HFF-Myc (cell line): Measurements from ENCODE around the gene NFYA.
"Not testable (repeated sequence)": the region's sequence is repeated elsewhere in the genome, so short reads cannot be mapped to it uniquely, and the experiment has no call there.

Experiments
- DNase-seq: peaks from one replicate; pipeline ENCODE4 v3.0.0-alpha.2; 2011; ENCODE audit warnings: low read depth; ENCODE audit errors: extremely low read depth
- H3K4me3 ChIP-seq: replicated peaks from 2 replicates; pipeline ENCODE4 v1.5.1; 2011; ENCODE audit warnings: low read depth, mild to moderate bottlenecking, control low read depth, low read length
- TF ChIP-seq, protein P1 (sequence below): IDR thresholded peaks from 2 replicates; pipeline ENCODE4 v1.5.1; 2012; ENCODE audit warnings: mild to moderate bottlenecking, low read depth, low read length, control low read depth; ENCODE audit errors: missing control alignments

Gene NFYA

DNA sequence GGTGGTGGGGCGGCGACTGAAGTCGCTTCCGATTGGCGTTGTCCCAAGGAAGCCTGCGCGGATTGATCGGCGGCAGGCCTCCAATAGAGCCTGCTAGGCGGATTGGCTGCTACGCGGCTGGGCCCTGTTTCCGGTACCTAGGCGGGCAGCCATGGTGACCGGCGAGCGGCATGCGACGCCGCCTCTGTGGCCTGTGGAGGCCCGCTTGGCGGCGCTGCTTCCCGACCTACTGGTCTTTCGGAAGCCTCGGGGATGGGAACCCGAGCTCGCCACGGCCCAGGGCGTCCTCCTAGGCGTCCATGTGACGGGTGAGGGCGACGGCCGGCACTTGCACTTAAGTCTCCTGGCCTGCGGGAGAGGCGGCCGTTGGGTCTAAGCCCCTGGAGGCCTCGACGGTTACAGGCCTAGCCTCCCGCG is 28.1 kb downstream of the NFYA start:
- no peak overlapping the region for H3K4me3 ChIP-seq
- TF ChIP-seq, protein P1, sequence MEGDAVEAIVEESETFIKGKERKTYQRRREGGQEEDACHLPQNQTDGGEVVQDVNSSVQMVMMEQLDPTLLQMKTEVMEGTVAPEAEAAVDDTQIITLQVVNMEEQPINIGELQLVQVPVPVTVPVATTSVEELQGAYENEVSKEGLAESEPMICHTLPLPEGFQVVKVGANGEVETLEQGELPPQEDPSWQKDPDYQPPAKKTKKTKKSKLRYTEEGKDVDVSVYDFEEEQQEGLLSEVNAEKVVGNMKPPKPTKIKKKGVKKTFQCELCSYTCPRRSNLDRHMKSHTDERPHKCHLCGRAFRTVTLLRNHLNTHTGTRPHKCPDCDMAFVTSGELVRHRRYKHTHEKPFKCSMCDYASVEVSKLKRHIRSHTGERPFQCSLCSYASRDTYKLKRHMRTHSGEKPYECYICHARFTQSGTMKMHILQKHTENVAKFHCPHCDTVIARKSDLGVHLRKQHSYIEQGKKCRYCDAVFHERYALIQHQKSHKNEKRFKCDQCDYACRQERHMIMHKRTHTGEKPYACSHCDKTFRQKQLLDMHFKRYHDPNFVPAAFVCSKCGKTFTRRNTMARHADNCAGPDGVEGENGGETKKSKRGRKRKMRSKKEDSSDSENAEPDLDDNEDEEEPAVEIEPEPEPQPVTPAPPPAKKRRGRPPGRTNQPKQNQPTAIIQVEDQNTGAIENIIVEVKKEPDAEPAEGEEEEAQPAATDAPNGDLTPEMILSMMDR = no peak
- DNase-seq = no peak

DNA sequence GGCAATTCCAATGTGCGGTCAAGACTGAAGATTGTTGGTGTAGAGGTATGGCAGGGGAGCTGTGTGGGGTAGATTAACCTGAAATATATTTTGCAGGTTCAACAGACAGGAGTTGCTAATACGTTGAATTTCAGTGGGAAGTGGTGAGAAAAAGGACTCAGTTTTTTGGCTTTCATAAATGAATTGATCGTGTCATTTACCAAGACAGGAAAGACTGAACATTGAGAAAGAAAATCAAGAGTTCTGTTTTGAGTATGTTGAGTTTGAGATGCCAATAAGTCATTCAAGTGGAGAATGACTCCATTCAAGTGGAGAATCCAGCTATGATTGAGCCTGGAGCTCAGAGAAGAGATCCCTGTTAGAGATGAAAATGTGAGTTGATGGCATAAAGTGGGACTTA is 31.1 kb downstream of the NFYA start:
- TF ChIP-seq, protein P1 = no peak
- H3K4me3 ChIP-seq = no peak overlapping the region
- DNase-seq = no peak

DNA sequence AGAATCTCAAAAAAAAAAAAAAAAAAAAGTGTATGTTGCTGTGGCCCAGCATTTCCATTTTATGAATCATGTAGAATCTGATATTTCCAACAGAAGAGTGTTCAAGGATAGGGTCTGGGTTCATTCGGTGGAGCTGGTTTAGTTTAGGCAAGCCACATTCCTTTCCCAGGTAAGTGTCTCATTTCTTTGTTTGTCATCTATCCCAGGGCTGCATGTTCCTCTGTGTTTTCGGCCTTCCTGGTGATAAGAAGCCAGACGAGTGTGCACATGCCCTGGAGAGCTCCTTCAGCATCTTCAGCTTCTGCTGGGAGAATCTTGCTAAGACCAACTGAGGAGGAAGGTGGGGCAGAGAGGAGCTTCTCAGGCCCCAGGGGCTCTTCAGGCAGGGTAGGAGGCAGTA is 38.2 kb downstream of the NFYA start:
- TF ChIP-seq, protein P1 = no peak
- no peak overlapping the region for H3K4me3 ChIP-seq
- no peak for DNase-seq

DNA sequence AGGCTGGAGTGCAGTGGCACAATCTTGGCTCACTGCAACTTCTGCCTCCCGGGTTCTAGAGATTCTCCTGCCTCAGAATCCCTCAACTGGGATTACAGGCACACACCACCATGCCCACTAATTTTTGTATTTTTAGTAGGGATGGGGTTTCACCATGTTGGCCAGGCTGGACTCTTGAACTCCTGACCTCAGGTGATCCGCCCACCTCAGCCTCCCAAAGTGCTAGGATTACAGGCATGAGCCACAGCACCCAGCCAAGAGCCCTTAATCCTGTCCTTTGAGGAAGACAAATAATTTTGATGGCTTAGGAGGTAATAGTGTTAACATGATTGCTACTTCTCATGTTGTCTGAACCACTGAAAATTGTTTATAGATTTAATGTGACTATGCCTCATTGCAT is 42.3 kb downstream of the NFYA start:
- not testable (repeated sequence) for H3K4me3 ChIP-seq, DNase-seq

DNA sequence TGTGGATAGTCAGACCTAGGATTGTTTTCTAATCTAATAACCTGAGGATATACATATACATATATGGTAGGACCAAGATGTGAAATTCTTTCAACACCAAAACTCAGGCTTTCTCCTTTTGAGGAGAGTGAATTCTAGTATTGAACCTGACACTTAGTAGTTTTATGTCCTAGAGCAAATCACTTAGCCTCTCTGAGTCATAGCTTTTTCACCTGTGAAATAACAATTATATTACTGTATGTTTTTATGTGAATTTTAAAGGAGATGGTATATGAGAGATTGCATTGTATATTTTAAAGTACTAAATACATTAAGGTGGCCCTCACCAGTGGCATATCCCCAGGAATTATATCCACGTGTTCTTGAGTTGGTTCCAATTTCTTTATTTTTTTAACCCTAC is 46.7 kb downstream of the NFYA start:
- DNase-seq = no peak
- no peak overlapping the region for H3K4me3 ChIP-seq
- TF ChIP-seq, protein P1 = no peak

DNA sequence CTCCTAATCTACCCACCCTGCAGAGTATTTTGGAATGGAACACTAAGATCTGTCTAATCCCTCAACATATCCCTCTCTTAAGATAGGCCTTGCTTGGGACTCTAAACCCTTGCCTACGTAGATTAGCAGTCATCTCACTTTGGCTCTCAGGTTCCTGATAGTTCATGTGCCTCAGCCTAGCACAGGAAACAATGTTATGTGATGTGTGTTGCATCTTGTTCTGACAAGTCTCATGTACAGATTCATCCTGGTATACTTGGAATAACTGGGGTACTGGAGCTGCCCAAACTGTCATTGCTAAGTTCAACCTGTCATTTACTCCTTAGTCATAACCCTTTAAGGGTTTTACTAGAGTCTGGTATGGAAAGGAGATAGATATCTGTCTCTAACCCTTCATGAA is 47.3 kb downstream of the NFYA start:
- TF ChIP-seq, protein P1 = no peak
- no peak for DNase-seq
- H3K4me3 ChIP-seq = no peak overlapping the region

DNA sequence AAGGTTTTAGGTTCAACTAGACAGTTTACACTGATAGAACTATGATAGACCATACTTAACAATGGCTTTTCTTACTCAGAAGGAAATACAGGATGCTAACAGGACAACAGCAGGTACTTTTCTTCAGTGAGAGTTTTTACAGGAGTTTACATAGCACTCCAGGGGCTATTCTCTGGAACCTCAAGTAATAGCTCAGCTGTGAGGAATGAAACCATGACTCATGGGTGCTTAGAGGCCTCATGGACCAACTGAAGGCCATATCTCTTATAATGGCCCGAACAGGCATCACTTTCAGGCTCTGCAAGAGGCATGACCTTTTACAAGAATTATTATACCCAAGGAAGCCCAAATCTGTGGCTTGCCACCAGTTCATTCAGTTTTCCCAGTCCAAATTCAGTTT is 49.6 kb downstream of the NFYA start:
- DNase-seq = no peak
- TF ChIP-seq, protein P1 = no peak
- no peak overlapping the region for H3K4me3 ChIP-seq

DNA sequence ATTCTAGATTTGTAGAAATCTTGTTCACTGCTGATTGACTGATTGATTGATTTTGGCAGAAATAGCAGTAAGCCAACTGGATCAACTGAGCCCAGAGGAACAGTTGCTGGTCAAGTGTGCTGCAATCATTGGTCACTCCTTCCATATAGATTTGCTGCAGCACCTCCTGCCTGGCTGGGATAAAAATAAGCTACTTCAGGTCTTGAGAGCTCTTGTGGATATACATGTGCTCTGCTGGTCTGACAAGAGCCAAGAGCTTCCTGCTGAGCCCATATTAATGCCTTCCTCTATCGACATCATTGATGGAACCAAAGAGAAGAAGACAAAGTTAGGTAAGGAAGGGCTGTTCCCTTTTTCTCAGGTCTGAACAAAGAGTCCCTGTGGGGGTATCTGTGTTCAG is 50.1 kb downstream of the NFYA start:
- TF ChIP-seq, protein P1 = no peak
- DNase-seq = no peak
- no peak overlapping the region for H3K4me3 ChIP-seq
